ENCODE data around the gene CGB1.
"Not testable (repeated sequence)": the region's sequence is repeated elsewhere in the genome, so short reads cannot be mapped to it uniquely, and the experiment has no call there.

The CGB1 gene

GRCh38 chr19:49057636-49058234, 21.0 kb upstream of the CGB1 start, which contains the start of gene CGB7:
TSS of gene CGB7 (minus strand) at chr19:49057749. CDS start at chr19:49055375, 2,374 bp downstream.
- peak; percentile 55 for DNase-seq

- DNase-seq: peak; percentile 31
Measured at GRCh38 chr19:49056902-49057596, 20.4 kb upstream of the CGB1 start.

GRCh38 chr19:49056101-49056901, 19.6 kb upstream of the CGB1 start:
- DNase-seq: peak; percentile 68

- not testable (repeated sequence) for DNase-seq
Measured at GRCh38 chr19:49050376-49051033, 13.8 kb upstream of the CGB1 start.

GRCh38 chr19:49049834-49050233, 13.1 kb upstream of the CGB1 start:
- DNase-seq: not testable (repeated sequence)

GRCh38 chr19:49049011-49049410, 12.3 kb upstream of the CGB1 start, which contains the start of gene CGB8:
TSS of gene CGB8 (minus strand) at chr19:49049111. CDS start at chr19:49048739, 372 bp downstream.
- not testable (repeated sequence) for DNase-seq

- not testable (repeated sequence) for DNase-seq
Measured at GRCh38 chr19:49043548-49043947, 6.9 kb upstream of the CGB1 start, which contains the start of gene CGB5. TSS of gene CGB5 (plus strand) at chr19:49043848. CDS start at chr19:49044210, 362 bp downstream.

- not testable (repeated sequence) for DNase-seq
Measured at GRCh38 chr19:49042666-49043065, 6.0 kb upstream of the CGB1 start.

- no peak for DNase-seq
Measured at GRCh38 chr19:49042177-49042576, 5.5 kb upstream of the CGB1 start.

GRCh38 chr19:49039736-49040135, 3.0 kb upstream of the CGB1 start:
- not testable (repeated sequence) for DNase-seq

- DNase-seq: not testable (repeated sequence)
Measured at GRCh38 chr19:49038557-49039276, 2.0 kb upstream of the CGB1 start.

GRCh38 chr19:49038111-49038510, 1.4 kb upstream of the CGB1 start:
- not testable (repeated sequence) for DNase-seq

GRCh38 chr19:49031642-49032301, 4.9 kb downstream of the CGB1 start, which contains the start of gene CGB2:
TSS of gene CGB2 (plus strand) at chr19:49031890. CDS start at chr19:49032096, 206 bp downstream.
- peak; percentile 74 for DNase-seq

GRCh38 chr19:49030323-49030722, 6.4 kb downstream of the CGB1 start:
- not testable (repeated sequence) for DNase-seq

GRCh38 chr19:49029749-49030148, 6.9 kb downstream of the CGB1 start:
- not testable (repeated sequence) for DNase-seq

GRCh38 chr19:49028686-49029085, 8.0 kb downstream of the CGB1 start:
- DNase-seq: not testable (repeated sequence)

GRCh38 chr19:49025599-49025998, 11.1 kb downstream of the CGB1 start:
- not testable (repeated sequence) for DNase-seq

- not testable (repeated sequence) for DNase-seq
Measured at GRCh38 chr19:49025088-49025487, 11.6 kb downstream of the CGB1 start.

- not testable (repeated sequence) for DNase-seq
Measured at GRCh38 chr19:49024233-49024632, 12.5 kb downstream of the CGB1 start, which contains the start of gene CGB3. TSS of gene CGB3 (minus strand) at chr19:49024333. CDS start at chr19:49023971, 362 bp downstream.

- DNase-seq: no peak
Measured at GRCh38 chr19:49022116-49022515, 14.6 kb downstream of the CGB1 start.

All from activated T-cell treated with anti-CD3 and anti-CD28 coated beads, Interleukin-2, amount 50 U/mL, for 1 hour (primary cell).